Skin of body (tissue), 2 donors: ENCODE data around the gene STRIP2. TPM values are rescaled to one million over a fixed set of nuclear protein-coding genes. Genes with fewer than 3 reads are reported as not detected.
"Not testable (repeated sequence)": the region's sequence is repeated elsewhere in the genome, so short reads cannot be mapped to it uniquely, and the experiment has no call there.

Experiments
- DNase-seq: peaks from one replicate; lab custom pipeline; 2025; lab: John Stamatoyannopoulos, UW
- total RNA-seq: library from RNA; depleted of rRNA; stranded (reverse); fragments of >200 nt; gene quantifications from one replicate; pipeline ENCODE4 v1.2.3, GENCODE V29; 2014

The STRIP2 gene
- total RNA-seq, 1 donor from 2014 or later = 1.9 TPM

DNA sequence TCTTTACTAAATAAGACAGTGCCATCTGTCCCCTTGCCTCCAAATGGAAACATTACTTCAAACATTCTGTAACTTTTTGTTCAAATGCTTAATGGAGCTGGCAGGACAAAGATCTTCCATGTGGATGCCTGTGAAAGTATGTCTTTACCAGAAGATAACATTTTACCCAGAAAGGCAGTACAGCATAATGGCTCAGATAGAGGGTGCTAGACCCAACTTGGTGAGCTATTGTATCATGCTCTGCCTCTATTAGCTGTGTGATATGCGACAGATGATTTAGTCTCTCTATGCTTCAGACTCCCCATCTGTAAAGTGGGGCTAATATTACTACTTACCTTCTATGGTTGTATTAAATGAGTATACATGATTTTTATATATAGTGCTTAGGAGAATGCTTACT, 59.3 kb downstream of the STRIP2 start:
- DNase-seq = no peak

DNA sequence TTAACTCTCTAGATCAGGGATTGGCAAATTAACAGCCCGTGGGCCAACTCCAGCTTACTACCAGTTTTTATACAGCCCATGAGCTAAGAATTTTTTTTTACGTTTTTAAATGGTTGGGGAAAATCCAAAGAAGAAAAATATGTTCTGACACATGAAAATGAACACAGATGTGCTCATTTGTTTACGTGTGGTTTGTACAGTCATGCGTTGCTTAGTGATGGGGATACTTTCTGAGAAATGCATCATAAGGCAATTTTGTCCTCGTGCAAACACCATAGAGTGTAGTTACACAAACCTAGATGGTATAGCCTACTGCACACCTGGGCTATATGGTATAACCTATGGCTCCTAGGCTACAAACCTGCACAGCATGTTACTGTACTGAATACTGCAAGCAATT, 59.8 kb downstream of the STRIP2 start:
- peak; percentile 23 for DNase-seq

DNA sequence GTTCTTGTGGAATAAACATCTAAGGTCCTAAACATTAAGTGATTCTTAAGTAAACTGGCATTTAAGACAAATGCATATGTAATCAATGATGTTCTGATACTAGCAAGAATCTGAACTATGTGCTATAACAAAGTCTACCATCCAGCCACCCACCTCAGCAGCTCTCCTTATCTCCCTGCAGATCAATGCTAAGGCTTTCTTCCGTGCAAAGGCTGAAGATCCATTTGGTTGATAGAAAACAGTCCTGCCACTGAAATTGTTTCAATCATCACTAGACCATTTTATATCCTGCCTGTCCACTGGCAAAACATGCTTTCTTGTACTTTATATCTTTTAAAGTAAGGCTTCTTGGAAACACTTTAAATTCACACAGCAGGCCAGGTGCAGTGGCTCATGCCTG, 61.8 kb downstream of the STRIP2 start:
- DNase-seq = no peak

DNA sequence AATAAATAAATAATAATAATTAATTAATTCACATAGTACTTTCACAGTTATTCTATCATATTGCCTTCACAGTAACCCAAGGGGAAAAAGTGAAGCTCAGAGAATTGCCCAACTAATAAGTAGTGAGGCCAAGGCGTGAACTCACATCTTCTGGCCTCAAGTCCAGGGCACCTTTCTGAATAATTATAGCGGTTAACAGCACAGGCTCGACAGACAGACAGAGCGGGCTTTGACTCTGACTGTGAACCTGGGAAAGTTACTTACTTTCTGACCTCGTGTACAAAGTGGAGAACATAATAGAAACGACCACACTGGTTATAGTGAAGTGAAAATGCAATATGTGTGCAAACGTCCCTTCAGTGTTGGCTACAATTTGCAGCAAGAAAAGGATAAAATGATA, 62.4 kb downstream of the STRIP2 start:
- DNase-seq = no peak

DNA sequence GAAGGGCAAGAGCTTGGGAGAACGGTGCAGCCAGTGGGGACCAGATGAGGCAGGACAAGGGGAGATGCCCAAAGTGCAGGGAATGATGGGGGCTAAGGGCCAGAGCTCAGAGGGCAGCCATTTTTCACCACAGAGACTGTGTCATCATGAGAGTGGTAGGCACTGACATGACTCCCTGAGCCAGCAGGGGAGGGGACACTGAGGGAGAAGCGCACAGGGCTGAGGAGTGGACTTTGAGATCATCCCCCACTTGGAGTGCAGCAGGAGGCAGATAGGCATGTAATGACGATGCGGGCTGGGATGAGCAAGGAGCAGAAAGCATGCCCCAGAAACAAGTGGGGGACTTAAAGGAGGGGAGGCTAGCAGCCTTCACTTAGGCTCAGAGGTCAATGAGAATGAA, 62.9 kb downstream of the STRIP2 start:
- DNase-seq = no peak

DNA sequence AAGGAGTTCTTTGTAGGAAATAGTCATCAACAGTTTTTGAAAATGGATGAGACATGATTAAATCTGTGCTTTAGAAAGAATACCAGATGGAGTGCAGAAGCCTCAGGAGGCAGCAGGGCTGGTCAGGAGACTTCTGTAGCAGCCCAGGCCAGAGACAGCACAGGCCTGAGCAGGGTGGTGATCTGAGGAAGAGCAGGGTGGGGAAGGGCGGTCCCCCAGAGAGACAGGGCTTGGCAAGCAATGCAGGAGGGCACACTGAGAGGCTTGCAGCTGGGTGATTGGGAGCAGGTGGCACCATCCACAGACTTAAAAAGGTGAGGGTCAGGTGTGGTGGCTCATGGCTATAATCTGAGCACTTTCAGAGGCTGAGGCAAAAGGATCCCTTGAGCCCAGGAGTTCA, 63.8 kb downstream of the STRIP2 start:
- no peak for DNase-seq

DNA sequence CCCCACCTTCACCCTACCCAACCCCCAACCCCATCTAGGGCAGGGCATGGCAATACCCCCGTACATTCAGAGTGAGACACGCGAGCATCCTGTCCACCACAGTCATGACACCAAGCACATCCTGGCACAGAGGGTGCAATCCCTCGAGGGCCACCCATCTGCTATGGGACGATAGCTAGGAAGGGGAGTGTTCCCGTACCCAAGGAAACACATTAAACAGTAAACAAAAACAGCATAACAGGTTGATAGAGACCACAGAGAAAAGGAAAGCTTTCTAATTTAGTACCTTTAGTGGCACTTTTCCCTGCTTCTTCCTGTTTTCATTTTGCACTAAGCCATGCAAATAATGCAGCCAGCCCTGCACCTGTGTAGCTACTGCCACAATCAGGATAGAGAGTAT, 65.8 kb downstream of the STRIP2 start:
- no peak for DNase-seq

DNA sequence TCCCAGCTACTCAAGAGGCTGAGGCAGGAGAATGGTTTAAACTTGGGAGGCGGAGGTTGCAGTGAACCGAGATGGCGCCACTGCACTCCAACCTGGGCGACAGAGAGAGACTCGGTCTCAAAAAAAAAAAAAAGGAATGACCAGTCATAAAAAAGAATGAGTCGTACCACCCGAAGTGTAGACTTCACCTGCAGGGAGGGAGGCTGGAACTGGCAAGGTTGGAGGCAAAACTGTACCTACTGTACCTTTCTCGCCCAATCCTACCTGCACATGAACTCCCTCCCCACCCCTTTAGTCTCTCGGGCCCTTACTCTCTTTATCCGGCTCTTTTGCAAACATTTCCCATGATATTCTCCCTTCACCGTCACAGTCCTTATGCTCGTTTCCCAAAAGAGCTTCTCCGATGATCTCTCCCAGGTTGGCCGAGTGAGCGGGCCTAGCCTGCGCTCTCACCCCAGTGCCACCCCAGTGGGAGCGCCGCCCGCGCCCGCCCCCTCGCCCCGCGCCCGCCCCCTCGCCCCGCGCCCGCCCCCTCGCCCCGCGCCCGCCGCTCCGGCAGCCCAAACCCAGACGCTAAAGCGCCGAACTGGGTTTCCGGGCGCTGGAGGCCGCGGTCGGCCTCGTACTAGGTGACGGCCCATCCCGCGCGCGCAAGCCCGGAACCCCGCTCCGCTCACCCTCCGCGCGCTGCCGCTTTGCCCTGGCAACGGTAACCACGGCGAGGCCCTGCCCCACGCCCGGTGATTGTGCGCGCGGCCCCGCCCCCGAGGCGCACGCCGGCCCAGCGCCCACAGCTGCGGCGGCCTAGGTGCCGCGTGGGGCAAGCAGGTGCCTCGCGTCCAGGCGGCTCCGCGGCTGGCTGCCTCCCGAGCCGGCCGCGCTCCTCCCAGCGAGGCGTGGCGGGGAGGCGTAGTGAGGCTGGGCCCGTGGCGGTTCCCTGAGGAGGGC, 67.8 kb downstream of the STRIP2 start, which contains the start of gene SMKR1:
Gene SMKR1 (plus strand): TSS at position 772 of the 948 bp plus-strand sequence. CDS start 294 bp downstream, outside the sequence.
- no peak for DNase-seq

DNA sequence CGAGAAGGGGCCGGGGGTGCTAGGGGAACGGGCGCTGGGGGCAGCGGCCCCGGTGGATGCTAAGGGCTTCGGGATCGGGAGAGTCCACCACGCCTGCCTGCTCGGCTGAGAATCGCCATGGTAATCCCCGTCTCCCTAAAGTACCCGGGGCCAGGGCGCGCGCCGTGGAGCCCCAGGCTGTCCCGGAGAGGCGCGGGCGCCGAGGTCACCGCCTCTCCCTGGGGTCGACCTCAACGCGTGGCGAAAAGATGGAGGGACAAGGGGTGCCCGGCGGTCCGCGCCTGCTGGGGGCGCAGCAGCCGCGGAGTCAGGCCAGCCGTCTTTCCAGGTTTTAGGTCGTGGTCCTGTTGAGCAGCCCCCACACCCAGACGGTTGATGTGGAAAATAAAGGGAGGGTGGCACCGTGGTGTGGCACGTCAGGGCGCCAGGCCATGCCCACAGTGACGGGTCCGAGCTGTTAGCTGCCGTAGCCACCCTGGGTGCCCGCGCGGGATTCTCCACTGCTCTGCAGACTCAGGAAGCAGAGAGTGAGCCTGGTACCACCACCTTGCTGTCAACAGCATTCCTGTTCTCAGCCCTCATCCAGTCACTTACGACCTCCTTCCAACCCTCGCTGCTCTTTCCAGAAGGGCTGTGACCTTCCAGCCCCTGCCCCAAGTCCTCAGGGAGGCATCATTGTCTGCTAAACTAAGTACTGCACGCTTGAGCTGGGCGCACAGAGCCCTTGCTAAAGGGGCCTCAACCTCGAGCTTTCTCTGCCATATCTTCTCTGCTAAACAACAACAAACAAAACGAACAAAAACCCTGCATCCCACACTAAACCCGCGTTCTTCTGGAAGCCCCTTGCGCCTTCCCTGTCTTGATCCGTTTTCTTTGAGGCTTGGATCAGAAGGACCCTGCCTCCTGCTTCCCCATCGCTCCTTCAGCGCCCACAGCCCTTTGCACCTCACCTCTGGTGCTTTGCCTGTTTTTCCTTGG, 68.8 kb downstream of the STRIP2 start:
- DNase-seq = no peak

DNA sequence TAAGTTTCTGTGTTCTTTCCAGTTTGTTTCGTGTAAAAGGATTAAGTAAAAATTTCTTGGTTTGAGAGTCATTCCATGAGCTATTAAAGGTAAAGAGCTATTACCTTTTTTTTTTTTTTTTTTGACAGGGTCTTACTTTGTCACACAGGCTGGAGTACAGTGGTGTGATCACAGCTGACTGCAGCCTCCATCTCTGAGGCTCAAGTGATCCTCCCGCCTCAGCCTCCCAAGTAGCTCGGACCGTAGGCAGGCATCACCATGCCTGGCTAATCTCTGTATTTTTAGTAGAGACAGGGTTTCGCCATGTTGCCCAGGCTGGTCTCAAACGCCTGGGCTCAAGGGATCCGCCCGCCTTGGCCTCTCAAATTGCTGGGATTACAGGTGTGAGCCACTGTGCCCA, 69.5 kb downstream of the STRIP2 start:
- no peak for DNase-seq

DNA sequence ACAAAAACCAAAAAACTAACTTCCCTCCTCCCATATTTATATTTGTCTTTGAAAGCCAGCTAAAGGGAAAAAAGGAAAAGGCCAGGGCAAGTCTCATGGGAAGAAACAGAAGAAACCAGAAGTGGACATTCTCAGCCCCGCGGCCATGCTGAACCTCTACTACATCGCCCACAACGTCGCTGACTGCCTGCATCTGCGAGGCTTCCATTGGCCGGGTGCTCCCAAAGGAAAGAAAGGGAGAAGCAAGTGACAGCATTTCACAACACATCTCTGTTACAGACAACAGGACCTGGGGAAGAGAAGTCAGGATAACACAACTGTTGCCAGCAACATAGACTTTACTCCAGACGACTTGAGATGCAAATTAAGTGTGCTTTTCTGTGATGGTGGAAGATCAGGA, 78.0 kb downstream of the STRIP2 start:
- no peak for DNase-seq

DNA sequence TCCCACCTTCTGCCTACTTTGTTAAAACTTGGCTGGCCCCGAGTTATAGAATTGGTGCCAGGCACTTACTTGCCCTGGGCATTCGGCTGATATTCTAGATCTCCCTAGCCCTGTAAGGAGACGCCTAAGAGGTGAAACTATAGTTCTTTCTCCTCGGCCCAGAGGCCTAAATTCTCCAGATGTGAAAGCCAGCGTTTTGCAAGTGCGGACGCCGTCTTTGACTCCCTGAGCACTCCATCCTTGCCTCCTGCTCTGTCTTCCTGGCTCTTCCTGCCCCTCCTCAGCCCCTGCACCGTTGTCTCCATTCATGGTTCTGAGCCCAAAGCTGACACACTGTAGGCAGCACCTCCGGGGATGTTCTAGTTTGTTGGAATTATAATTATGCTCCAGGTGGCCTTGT, 79.3 kb downstream of the STRIP2 start:
- no peak for DNase-seq

DNA sequence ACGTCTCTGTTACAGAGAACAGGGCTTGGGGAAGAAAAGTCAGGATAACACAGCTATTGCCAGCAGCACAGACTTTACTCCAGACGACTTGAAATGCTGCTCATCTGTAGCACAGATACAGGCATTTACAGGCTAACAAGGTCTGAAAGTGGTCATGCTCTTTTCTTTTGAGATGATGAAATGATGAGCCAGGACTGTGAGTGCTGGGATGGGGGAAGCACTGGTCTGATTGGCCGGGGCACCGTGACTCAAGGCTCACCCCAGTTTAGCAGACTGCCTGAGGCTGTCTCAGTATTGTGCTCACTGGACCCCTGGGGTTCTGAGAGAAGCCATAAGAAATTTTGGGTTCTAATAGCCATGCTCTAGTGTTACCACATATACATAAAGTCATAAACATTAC, 80.5 kb downstream of the STRIP2 start:
- no peak for DNase-seq

DNA sequence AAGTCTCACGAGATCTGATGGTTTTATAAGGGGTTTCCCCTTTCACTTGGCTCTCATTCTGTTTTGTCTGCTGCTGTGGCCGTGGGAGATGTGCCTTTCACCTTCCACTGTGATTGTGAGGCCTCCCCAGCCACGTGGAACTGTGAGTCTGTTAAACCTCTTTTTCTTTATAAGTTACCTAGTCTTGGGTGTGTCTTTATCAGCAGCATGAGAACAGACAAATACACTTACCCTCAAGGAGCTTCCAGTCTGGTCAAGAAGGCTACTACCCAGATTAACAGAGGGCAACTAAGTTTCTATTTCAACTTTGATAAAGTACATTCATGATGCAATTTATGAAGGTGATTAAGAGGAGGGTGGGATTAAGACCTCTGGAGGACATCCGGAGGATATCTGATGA, 81.1 kb downstream of the STRIP2 start:
- no peak for DNase-seq

DNA sequence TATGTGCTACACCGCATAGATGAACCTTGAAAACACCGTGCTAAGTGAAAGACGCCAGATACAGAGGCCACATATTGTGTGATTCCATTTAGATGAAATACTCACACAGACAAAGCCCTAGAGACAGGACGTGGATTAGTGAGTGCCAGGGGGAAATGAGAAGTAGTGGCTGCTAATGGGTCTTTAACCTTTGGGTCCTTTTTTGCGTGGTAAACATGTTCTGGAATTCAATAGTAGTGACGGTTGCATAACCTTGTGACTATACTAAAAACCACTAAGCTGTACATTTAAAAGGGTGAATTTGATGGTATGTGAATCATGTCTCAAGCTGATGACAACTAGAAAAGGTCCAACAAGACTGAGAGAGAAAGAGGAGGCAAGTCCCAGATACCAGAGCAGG, 83.7 kb downstream of the STRIP2 start:
- no peak for DNase-seq

DNA sequence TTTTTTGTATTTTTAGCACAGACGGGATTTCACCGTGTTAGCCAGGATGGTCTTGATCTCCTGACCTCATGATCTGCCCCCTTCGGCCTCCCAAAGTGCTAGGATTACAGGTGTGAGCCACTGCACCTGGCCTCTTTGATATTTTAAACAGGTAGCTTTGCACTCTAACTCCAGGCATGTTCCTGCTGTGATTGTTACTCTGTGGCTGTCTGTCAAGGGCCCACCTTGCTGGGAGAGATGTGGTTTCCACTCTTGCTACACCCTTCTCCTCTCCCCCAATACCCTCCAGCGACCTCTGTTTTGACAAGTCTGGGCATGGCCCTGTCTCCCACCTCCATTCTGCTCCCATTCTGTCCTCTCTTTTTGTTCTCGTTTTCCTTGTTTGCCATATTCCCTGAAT, 85.2 kb downstream of the STRIP2 start:
- no peak for DNase-seq

DNA sequence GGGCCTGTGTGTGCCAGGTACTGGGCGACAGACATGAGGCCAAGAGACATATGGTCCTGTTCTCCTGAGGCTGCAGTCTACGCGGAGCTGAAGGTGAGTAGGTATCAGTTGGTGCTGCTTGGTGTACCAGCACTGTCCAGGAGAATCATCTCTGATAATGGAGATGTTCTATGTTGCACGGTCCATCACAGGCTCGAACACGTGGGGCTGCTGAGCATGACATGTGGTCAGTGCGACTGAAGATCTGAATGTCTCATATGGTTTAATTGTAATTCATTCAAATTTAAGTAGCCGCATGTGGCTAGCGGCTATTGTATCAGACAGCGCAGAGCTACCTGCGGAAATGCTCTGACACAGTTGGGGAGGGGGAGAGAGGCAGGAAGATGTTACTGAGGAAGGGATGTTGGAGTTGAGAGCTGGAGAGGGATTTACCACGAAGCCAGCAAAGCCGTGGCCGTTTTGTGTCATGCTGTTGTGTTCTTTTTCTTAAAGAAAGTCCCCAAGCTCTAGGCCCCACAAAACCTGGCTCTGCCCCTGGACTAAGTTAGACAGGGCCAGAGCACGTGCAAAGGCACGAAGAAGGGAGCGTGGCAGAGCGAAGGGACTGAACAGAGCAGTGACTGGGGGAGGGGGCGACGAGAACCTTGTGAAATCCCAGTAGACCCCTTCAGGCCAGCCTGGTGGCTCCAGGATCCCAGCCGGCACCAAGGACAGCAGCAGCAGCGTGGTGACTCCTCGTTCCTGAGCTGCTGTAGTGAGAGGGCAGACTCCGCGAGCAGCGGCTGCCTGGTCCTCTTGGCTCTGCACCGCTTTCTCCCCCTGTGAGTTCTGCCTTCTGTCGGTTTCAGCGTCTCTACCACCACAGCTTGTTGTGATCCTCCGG, 88.1 kb downstream of the STRIP2 start:
- no peak for DNase-seq

DNA sequence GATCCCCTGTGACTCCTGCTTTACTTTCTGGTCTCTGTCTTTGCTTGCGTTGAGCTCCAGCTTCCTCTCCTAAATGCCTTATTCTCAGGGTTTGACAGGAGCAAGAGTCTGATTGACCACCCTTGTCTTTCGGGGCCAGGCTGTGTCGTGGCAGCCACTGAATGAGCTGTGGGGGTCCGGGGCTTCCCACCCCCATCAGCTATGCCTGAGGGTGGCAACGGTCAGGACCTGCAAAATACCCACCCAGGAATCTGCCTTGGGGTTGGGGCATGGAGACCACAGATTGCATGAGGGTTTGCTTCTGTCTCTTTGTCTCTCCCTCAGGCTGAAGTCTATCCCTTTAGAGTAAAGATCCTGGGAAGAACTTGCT, 88.7 kb downstream of the STRIP2 start:
- no peak for DNase-seq

DNA sequence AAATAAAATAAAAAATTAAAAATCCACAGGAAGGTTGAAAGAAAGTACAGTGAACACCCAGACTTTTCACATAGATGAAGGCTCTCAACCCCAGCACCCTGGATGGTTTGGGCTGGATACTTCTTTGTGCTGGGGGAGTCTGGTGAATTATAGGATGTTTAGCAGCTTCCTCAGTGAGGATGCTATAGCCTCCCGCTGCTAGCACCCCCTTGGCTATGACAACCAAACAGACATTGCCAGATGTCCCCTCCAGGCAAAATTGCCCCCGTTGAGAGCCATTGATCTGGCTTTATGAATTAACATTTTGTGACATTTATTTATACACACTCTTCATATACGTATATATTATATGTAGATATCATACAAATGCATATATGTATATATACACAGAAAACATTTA, 89.7 kb downstream of the STRIP2 start:
- no peak for DNase-seq

DNA sequence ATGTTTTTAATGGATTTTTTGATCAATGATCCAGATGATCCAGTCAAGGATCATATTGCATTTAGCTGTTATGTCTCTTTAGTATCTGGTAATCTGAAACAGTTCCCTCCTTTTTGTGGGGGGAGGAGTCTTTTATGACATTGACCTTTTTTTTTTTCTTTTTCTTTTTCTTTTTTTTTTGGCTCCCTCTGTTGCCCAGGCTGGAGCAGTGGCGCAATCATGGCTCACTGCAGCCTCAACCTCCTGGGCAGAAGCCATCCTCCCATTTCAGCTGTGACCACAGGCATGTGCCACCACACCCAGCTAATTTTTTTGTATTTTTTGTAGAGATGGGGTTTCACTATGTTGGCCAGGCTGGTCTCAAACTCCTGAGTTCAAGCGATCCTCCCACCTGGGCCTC, 90.2 kb downstream of the STRIP2 start:
- DNase-seq = not testable (repeated sequence)

DNA sequence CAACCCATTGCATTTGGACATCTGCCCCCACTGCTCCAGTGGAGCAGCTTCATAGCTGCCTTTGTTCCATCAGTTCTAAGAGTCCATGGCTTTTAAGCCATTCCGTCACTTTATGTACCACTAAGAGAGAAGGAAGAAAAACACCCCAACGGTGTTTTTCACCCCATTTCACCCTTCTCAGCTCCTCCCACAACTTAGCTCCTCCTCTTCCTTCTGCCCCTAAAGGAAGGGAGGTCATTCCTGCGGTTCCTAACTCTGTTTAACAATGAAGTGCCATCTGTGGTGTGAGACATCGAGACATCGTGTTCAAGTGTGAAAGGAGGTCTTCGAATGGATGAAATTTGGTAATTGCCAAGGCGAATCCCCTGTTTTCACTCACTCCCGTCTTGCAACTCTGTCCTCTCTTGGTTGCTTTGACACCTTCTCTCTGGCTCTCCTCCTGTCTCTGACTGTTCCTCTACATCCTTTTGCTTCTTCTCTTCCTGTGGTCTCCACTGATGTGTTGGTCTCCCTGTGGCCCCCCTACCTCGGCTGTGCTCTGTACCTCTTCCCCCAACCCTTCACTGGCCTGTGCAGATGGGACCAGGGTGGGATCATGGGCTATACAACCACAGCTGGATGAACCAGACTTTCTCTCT, 91.1 kb downstream of the STRIP2 start:
- no peak for DNase-seq
